Measurements from ENCODE around the gene MAN2A2. TPM values are rescaled to one million over a fixed set of nuclear protein-coding genes. Genes with fewer than 3 reads are reported as not detected.

Gene MAN2A2
- total RNA-seq, 1 experiment from 2014 or later: 31.0 TPM

DNA sequence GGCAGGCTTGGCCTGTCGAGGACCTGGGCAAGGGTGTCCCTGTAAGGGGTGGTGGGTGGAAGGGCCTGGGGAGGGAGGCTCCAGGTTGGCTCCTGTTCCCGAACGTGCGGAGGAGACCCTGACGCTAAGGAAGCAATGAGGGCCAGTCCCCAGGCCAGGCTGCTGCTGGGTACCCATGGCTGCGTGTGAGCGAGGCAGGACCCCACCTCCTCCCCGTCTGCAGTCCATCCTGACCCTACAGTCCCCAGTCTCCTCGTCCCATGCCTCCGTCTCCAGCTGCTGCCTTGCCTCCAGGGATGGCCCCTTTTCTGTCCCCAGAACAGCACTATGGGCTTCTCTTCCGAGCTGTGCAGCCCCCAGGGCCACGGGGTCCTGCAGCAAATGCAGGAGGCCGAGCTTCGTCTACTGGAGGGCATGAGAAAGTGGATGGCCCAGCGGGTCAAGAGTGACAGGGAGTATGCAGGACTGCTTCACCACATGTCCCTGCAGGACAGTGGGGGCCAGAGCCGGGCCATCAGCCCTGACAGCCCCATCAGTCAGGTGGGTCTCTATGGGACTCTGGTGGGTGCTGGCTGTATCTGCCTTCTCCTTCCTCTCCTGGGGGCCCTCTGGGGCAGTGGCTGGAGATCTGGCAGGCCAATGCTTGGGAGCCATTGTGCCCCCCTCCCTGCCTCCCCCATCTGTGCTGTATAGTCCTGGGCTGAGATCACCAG lies 18.2 kb upstream of the MAN2A2 start:
- ChIA-PET POLR2A (interaction anchor here (0.6 to 2.7 kb wide), 3 partner anchors 16 to 170 kb away, joined by 4 to 8 read pairs (median 5); partner anchors contain the start of genes BLM and FURIN), CTCF (interaction anchor here (0.6 to 4.9 kb wide), 38 partner anchors 10 to 742 kb away, joined by 3 to 75 read pairs (median 4); partner anchors contain the start of genes BLM, FURIN, HDDC3 and IQGAP1)
- no peaks in the 10 kb centered on the region for H3K9me3 Mint-ChIP-seq
- no peak overlapping the region for H3K27ac Mint-ChIP-seq
- no peaks in the 10 kb centered on the region for H3K36me3 Mint-ChIP-seq
- ATAC-seq (peak; percentile 7), DNase-seq (ENCODE audit: low spot score) (peak; percentile 31)
- TF ChIP-seq SP1 (CRISPR knock-in tag; conservative IDR thresholded peaks at IDR 0.05) (no peak), TEAD1 (CRISPR knock-in tag; IDR thresholded peaks at IDR 0.05) (no peak), ETV6 (CRISPR knock-in tag; IDR thresholded peaks at IDR 0.05) (no peak), CBFB (CRISPR knock-in tag; IDR thresholded peaks at IDR 0.05; ENCODE audit: low read depth) (no peak), ZNF396 (CRISPR knock-in tag; IDR thresholded peaks at IDR 0.05; ENCODE audit: borderline replicate concordance) (no peak), MXD4 (CRISPR knock-in tag; IDR thresholded peaks at IDR 0.05; ENCODE audit: borderline replicate concordance) (no peak), NR1H2 (CRISPR knock-in tag; IDR thresholded peaks at IDR 0.05) (no peak), GRHL2 (CRISPR knock-in tag; IDR thresholded peaks at IDR 0.05; ENCODE audit: insufficient replicate concordance, severe bottlenecking) (no peak), RORB (CRISPR knock-in tag; IDR thresholded peaks at IDR 0.05) (no peak), OVOL2 (CRISPR knock-in tag; IDR thresholded peaks at IDR 0.05; ENCODE audit: borderline replicate concordance) (no peak)
- TF ChIP-seq, protein P1, sequence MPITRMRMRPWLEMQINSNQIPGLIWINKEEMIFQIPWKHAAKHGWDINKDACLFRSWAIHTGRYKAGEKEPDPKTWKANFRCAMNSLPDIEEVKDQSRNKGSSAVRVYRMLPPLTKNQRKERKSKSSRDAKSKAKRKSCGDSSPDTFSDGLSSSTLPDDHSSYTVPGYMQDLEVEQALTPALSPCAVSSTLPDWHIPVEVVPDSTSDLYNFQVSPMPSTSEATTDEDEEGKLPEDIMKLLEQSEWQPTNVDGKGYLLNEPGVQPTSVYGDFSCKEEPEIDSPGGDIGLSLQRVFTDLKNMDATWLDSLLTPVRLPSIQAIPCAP (CRISPR knock-in tag; IDR thresholded peaks at IDR 0.05): no peak
- TF ChIP-seq, protein P2, sequence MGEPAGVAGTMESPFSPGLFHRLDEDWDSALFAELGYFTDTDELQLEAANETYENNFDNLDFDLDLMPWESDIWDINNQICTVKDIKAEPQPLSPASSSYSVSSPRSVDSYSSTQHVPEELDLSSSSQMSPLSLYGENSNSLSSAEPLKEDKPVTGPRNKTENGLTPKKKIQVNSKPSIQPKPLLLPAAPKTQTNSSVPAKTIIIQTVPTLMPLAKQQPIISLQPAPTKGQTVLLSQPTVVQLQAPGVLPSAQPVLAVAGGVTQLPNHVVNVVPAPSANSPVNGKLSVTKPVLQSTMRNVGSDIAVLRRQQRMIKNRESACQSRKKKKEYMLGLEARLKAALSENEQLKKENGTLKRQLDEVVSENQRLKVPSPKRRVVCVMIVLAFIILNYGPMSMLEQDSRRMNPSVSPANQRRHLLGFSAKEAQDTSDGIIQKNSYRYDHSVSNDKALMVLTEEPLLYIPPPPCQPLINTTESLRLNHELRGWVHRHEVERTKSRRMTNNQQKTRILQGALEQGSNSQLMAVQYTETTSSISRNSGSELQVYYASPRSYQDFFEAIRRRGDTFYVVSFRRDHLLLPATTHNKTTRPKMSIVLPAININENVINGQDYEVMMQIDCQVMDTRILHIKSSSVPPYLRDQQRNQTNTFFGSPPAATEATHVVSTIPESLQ (CRISPR knock-in tag; IDR thresholded peaks at IDR 0.05): no peak
- TF ChIP-seq, protein P3, sequence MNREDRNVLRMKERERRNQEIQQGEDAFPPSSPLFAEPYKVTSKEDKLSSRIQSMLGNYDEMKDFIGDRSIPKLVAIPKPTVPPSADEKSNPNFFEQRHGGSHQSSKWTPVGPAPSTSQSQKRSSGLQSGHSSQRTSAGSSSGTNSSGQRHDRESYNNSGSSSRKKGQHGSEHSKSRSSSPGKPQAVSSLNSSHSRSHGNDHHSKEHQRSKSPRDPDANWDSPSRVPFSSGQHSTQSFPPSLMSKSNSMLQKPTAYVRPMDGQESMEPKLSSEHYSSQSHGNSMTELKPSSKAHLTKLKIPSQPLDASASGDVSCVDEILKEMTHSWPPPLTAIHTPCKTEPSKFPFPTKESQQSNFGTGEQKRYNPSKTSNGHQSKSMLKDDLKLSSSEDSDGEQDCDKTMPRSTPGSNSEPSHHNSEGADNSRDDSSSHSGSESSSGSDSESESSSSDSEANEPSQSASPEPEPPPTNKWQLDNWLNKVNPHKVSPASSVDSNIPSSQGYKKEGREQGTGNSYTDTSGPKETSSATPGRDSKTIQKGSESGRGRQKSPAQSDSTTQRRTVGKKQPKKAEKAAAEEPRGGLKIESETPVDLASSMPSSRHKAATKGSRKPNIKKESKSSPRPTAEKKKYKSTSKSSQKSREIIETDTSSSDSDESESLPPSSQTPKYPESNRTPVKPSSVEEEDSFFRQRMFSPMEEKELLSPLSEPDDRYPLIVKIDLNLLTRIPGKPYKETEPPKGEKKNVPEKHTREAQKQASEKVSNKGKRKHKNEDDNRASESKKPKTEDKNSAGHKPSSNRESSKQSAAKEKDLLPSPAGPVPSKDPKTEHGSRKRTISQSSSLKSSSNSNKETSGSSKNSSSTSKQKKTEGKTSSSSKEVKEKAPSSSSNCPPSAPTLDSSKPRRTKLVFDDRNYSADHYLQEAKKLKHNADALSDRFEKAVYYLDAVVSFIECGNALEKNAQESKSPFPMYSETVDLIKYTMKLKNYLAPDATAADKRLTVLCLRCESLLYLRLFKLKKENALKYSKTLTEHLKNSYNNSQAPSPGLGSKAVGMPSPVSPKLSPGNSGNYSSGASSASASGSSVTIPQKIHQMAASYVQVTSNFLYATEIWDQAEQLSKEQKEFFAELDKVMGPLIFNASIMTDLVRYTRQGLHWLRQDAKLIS (CRISPR knock-in tag; IDR thresholded peaks at IDR 0.05; ENCODE audit: borderline replicate concordance): no peak
- TF ChIP-seq, protein P4, sequence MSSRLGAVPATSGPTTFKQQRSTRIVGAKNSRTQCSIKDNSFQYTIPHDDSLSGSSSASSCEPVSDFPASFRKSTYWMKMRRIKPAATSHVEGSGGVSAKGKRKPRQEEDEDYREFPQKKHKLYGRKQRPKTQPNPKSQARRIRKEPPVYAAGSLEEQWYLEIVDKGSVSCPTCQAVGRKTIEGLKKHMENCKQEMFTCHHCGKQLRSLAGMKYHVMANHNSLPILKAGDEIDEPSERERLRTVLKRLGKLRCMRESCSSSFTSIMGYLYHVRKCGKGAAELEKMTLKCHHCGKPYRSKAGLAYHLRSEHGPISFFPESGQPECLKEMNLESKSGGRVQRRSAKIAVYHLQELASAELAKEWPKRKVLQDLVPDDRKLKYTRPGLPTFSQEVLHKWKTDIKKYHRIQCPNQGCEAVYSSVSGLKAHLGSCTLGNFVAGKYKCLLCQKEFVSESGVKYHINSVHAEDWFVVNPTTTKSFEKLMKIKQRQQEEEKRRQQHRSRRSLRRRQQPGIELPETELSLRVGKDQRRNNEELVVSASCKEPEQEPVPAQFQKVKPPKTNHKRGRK (CRISPR knock-in tag; IDR thresholded peaks at IDR 0.05; ENCODE audit: borderline replicate concordance): no peak
- TF ChIP-seq, protein P5, sequence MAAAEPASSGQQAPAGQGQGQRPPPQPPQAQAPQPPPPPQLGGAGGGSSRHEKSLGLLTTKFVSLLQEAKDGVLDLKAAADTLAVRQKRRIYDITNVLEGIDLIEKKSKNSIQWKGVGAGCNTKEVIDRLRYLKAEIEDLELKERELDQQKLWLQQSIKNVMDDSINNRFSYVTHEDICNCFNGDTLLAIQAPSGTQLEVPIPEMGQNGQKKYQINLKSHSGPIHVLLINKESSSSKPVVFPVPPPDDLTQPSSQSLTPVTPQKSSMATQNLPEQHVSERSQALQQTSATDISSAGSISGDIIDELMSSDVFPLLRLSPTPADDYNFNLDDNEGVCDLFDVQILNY (CRISPR knock-in tag; IDR thresholded peaks at IDR 0.05): no peak
- TF ChIP-seq, protein P6, sequence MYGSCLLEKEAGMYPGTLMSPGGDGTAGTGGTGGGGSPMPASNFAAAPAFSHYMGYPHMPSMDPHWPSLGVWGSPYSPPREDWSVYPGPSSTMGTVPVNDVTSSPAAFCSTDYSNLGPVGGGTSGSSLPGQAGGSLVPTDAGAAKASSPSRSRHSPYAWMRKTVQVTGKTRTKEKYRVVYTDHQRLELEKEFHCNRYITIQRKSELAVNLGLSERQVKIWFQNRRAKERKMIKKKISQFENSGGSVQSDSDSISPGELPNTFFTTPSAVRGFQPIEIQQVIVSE (CRISPR knock-in tag; IDR thresholded peaks at IDR 0.05; ENCODE audit: borderline replicate concordance): no peak
- TF ChIP-seq, protein P7, sequence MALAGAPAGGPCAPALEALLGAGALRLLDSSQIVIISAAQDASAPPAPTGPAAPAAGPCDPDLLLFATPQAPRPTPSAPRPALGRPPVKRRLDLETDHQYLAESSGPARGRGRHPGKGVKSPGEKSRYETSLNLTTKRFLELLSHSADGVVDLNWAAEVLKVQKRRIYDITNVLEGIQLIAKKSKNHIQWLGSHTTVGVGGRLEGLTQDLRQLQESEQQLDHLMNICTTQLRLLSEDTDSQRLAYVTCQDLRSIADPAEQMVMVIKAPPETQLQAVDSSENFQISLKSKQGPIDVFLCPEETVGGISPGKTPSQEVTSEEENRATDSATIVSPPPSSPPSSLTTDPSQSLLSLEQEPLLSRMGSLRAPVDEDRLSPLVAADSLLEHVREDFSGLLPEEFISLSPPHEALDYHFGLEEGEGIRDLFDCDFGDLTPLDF (CRISPR knock-in tag; IDR thresholded peaks at IDR 0.05): no peak
- H3K4me1 Mint-ChIP-seq: peaks cover 22% of the 10 kb centered on the region
- H3K4me3 Mint-ChIP-seq: peak overlapping the region; percentile 45
- no peaks in the 10 kb centered on the region for H3K27me3 Mint-ChIP-seq (ENCODE audit: low read depth)

All from WTC11 (cell line).